Uterus (tissue), 2 donors: ENCODE results near the gene SIM2.

ENCODE experiments used
- POLR2A ChIP-seq, 2 donors: fragments of 450-650 bp; IDR thresholded peaks; one replicate each; pipeline ENCODE4 v1.6.1; 2016; ENCODE audit warnings: antibody characterized with exemption in 2 of 2, mild to moderate bottlenecking in 1 of 2, moderate library complexity in 1 of 2
- TF ChIP-seq, protein P1 (sequence below), 4 experiments: fragments of 200-600 bp in 2 of 4; fragments of 450-650 bp in 2 of 4; sonication (generic) in 2 of 4; IDR thresholded peaks; one replicate each; pipeline ENCODE4 v1.5.1; 2016 to 2019; ENCODE audit warnings: antibody characterized with exemption in 4 of 4, mild to moderate bottlenecking in 2 of 4, moderate library complexity in 1 of 4

GRCh38 chr21:36791180-36791579 lies 92.3 kb downstream of the SIM2 start:
- no peak for TF ChIP-seq POLR2A (IDR thresholded peaks at IDR 0.05)
- TF ChIP-seq, protein P1, sequence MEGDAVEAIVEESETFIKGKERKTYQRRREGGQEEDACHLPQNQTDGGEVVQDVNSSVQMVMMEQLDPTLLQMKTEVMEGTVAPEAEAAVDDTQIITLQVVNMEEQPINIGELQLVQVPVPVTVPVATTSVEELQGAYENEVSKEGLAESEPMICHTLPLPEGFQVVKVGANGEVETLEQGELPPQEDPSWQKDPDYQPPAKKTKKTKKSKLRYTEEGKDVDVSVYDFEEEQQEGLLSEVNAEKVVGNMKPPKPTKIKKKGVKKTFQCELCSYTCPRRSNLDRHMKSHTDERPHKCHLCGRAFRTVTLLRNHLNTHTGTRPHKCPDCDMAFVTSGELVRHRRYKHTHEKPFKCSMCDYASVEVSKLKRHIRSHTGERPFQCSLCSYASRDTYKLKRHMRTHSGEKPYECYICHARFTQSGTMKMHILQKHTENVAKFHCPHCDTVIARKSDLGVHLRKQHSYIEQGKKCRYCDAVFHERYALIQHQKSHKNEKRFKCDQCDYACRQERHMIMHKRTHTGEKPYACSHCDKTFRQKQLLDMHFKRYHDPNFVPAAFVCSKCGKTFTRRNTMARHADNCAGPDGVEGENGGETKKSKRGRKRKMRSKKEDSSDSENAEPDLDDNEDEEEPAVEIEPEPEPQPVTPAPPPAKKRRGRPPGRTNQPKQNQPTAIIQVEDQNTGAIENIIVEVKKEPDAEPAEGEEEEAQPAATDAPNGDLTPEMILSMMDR (IDR thresholded peaks at IDR 0.05): no peak
